A549 treated with AZD9567 at 1 μM for 4 hours (cell line): ENCODE results near the gene PAIP1. TPM values are rescaled to one million over a fixed set of nuclear protein-coding genes. Genes with fewer than 3 reads are reported as not detected.

ENCODE experiments used
- total RNA-seq: library from RNA; stranded (reverse); fragments of 200-300 nt; extraction: Qiagen RNA extraction; gene quantifications from 5 replicates; pipeline ENCODE4 v1.2.3, GENCODE V29; 2022; ENCODE audit not compliant: insufficient read depth

PAIP1 gene, protein sequence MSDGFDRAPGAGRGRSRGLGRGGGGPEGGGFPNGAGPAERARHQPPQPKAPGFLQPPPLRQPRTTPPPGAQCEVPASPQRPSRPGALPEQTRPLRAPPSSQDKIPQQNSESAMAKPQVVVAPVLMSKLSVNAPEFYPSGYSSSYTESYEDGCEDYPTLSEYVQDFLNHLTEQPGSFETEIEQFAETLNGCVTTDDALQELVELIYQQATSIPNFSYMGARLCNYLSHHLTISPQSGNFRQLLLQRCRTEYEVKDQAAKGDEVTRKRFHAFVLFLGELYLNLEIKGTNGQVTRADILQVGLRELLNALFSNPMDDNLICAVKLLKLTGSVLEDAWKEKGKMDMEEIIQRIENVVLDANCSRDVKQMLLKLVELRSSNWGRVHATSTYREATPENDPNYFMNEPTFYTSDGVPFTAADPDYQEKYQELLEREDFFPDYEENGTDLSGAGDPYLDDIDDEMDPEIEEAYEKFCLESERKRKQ
- 104 to 114 TPM (median 111 TPM) in 5 replicates for total RNA-seq

DNA sequence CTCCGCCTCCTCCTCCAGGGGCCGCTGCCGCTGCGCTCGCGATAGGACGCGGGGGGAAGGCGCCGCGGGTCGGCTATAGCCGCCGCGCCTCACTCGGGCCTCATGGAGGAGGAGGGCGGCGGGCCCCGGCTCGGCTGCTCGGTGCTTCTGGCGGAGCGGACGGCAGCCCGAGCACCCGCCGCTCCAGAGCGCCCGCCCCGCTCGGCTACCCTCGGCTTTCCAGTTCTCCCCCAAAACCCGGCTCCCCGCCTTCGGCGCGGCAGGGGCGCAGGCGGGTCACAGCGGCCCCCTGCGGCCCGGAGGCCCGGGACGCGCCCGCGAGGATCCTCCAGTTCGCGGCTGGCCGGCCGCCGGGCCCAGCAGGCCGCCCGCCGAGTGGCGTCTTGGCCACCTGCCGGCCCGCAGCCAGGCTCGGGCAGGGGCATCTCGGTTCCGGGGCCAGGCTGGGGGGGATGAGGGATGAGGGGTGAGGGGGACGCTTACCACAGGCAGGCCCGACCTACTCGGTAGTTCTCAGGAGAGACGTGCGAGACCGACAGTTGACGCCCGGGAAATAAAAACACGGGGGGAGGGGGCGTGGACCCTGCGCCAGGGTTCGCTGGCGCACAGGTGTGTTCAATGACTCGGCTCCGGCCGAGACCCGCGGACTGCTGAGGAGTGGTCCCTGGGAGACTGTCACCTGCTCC, at the start of gene PAIP1:
TSS of gene PAIP1 (minus strand) at position 221 of the 686 bp plus-strand sequence. CDS start 231 bp downstream, outside the sequence.

DNA sequence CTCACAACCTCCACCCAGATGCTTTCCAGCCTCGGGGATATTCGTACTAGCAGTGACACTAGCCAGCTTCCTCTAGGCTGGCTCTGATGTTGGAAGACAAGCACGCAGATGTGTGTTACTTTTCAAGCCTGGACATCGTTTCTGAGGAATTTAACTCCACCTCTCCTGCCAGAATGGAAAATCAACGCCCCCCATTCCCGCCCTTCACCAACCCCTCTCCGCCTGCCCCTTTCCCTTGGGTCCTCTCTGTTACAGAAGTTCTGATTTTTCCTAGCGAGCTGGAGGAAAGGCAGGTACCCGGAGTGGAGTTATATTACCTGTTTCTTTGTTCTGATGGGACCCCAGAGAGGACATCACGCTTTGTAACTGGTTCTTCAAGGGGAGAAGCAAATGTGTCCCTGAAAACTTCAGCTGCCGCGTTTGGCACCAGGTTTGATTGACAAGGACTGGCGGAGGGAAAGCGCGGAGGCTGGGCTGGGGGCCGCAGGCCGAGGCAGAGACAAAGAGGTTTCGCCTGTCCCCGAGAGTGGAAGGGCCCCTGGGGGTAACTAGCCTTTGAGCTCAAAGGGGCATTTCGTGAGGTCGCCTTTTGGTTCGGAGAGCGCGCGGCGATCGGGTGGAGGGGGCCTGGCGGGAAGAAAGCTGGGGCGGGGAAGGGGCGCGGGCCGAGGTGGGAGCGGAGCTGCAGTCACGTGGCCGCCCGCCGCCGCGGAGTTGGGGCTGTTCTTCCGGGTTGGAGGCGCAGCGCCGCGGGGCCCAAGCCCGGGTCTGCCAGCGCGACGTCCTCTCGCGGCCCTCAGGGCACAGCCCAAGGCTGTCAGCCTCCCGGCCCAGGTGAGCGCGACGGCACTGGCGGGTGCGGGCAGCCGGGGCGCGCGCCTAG, 45.8 kb upstream of the PAIP1 start, which contains the start of gene NNT:
TSS of gene NNT (plus strand) at position 720 of the 883 bp plus-strand sequence. CDS start 6,016 bp downstream, outside the sequence.

DNA sequence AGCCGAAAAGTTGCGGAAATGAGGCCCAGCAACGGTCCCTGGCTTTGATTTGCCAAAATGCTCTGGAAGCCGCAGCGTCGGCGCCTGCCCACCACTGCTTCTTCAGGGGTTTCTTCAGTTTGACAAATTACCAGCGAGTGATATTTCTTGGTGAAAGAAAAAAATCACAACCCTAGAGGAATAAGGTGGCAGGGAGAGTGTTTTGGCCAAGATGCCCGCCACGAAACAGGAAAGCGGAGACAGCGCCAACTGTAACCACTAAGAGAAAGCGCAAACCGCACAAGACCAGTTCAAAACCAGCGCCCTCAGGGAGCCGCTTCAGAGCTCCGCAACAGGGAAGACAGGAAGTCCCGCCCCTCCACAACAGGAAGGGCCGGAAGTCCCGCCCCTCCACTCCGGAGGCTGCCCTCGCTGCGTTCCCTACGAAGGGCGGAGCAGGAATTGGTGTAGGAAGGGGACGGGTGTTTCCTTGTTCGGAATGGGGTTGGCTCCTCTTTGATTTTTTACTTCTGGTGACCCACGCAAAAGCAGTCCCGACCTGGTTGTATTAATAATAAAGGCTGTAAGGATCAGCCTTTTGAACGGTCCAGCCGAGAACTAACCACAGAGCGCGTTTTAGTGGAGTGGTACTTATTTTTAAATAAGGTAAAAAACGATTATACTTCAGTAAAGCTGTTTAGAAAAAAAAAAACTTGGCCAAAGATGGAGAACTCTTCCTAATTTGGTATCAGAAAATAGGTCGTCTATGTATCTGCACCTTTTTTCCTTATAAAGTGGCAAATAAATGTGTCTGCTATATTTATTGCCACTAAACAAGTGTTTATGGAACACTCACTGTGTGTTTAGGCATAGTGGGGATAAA, 41.8 kb downstream of the PAIP1 start, which contains the start of gene C5orf34:
TSS of gene C5orf34 (minus strand) at position 333 of the 862 bp plus-strand sequence. CDS start 5,809 bp downstream, outside the sequence.

DNA sequence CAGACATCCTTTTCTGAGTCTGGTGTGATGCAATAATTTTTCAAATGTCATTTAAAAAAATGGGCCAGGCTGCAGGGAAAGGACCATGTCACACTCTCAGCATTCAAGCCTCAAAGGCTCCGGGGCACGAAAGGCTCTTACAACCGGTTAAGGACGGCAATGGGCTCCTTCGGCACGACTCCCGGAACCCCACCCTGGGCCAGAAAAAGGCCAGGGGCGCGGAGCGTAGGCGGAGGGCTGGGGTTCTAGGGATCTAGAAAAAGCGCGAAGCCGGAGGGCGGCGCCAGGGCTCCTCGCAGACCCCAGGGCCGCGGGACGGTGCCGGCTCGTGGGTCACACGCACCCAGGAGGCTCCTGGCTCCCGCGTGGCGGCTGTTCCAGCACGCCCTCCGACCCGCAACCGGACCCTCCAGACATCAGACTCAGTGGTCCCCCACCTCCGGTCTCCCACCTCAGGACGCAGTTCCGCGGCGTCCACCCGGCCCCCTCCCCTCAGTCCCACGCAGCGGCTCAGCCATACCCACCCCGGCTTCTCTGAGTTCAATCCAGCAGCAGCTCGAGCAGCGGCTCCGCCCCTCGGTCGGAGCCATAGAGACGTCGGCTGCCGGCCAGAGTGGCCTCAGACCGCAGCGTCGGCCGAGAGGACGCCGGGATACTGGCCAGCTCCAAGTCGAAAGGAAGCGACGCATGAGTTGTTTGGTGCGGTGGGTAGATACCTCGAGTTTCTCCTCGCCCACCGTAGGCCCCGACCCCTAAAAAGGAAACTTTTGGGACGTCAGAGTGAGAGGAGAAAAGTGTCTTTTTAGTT, 73.4 kb downstream of the PAIP1 start, which contains the start of gene TMEM267:
TSS of gene TMEM267 (minus strand) at position 568 of the 808 bp plus-strand sequence. CDS start 29,896 bp downstream, outside the sequence.

Other genes starting within 250 kb of the PAIP1 start
- 52.0 to 83.5 TPM (median 59.0 TPM) in 5 replicates for gene HMGCS1, start 243.7 kb downstream of the PAIP1 start, total RNA-seq
- gene CCL28, start 144.7 kb downstream of the PAIP1 start, total RNA-seq = 0.06 to 0.21 TPM (median 0.09 TPM) in 4 of 5 replicates, not detected in the other
- gene TMEM267, start 73.2 kb downstream of the PAIP1 start, total RNA-seq = 8.6 to 21.1 TPM (median 20.3 TPM) in 5 replicates
- 3.7 to 5.8 TPM (median 5.3 TPM) in 5 replicates for gene C5orf34, start 41.9 kb downstream of the PAIP1 start, total RNA-seq
- gene NNT, start 46.1 kb upstream of the PAIP1 start, total RNA-seq = 9.2 to 17.7 TPM (median 11.5 TPM) in 5 replicates